H1 (cell line): Measurements from ENCODE around the gene EXO1. TPM values are rescaled to one million over a fixed set of nuclear protein-coding genes. Genes with fewer than 3 reads are reported as not detected.

Experiments used
- CTCF ChIA-PET: fragments of 300-600 bp; sonication (Branson Sonifier 250); formaldehyde crosslinking; loops from one replicate; lab custom pipeline; 2021; ENCODE audit not compliant: partially characterized antibody; lab: Charles Lee
- POLR2A ChIA-PET: fragments of 300-600 bp; sonication (Branson Sonifier 250); formaldehyde crosslinking; loops from one replicate; lab custom pipeline; 2021; ENCODE audit warnings: inconsistent platforms; ENCODE audit not compliant: partially characterized antibody; lab: Charles Lee
- DNase-seq, 2 experiments: peaks; one replicate each; pipeline versions ENCODE4 v3.0.0 to v3.0.0-alpha.2; 2010 to 2022; ENCODE audit warnings: low spot score in 2 of 2, low read depth in 1 of 2, mixed read lengths in 1 of 2
- FAIRE-seq: peaks from 2 replicates; lab custom pipeline; 2011; peaks lifted over from hg19 to GRCh38; lab: Jason Lieb, UNC
- H2AFZ ChIP-seq: 2 replicates; pipeline ENCODE4 v1.8.1; 2012; ENCODE audit warnings: low read length, inconsistent platforms
- H2AK5ac ChIP-seq: 2 replicates; pipeline ENCODE4 v1.6.1; 2013; ENCODE audit warnings: low read depth, low read length
- H2BK120ac ChIP-seq: replicated peaks from 2 replicates; pipeline ENCODE3; 2013; ENCODE audit warnings: low read depth, low read length, inconsistent platforms
- H2BK12ac ChIP-seq: 2 replicates; pipeline ENCODE4 v1.6.1; 2013; ENCODE audit warnings: low read depth, low read length
- H2BK15ac ChIP-seq: 2 replicates; pipeline ENCODE4 v1.6.1; 2013; ENCODE audit warnings: low read length
- H2BK20ac ChIP-seq: 2 replicates; pipeline ENCODE4 v1.6.1; 2013; ENCODE audit warnings: low read length
- H2BK5ac ChIP-seq: 2 replicates; pipeline ENCODE4 v1.6.1; 2013; ENCODE audit warnings: low read depth, low read length
- H3K14ac ChIP-seq: 2 replicates; pipeline ENCODE4 v1.6.1; 2013; ENCODE audit warnings: inconsistent platforms; ENCODE audit not compliant: insufficient read length
- H3K18ac ChIP-seq: 2 replicates; pipeline ENCODE4 v1.6.1; 2013; ENCODE audit warnings: low read length; ENCODE audit errors: extremely low read depth
- H3K23ac ChIP-seq: 2 replicates; pipeline ENCODE4 v1.6.1; 2013; ENCODE audit warnings: inconsistent platforms; ENCODE audit not compliant: insufficient read length
- H3K23me2 ChIP-seq: 2 replicates; pipeline ENCODE4 v1.6.1; 2013; ENCODE audit warnings: low read depth, low read length
- H3K27ac ChIP-seq: 2 replicates; pipeline ENCODE4 v1.6.1; 2011; ENCODE audit warnings: low read depth, low read length, inconsistent platforms
- H3K27me3 ChIP-seq, 4 experiments: replicated peaks in 1 of 4; 1 replicate in 1 of 4; 2 replicates in 3 of 4; pipeline versions ENCODE4 v1.6.1 to v1.8.1; 2011 to 2013; ENCODE audit warnings: low read length in 3 of 4, mild to moderate bottlenecking in 3 of 4, inconsistent platforms in 2 of 4, mixed read lengths in 2 of 4, moderate library complexity in 1 of 4; ENCODE audit not compliant: control insufficient read depth in 3 of 4, insufficient read depth in 3 of 4; ENCODE audit errors: extremely low read depth in 1 of 4
- H3K36me3 ChIP-seq, 4 experiments: 2 replicates each; pipeline versions ENCODE4 v1.6.1 to v1.8.1; 2011 to 2013; ENCODE audit warnings: mild to moderate bottlenecking in 4 of 4, low read length in 3 of 4, moderate library complexity in 2 of 4, control low read depth in 1 of 4, inconsistent platforms in 1 of 4; ENCODE audit not compliant: insufficient read depth in 4 of 4, control insufficient read depth in 2 of 4
- H3K4ac ChIP-seq: replicated peaks from 2 replicates; pipeline ENCODE3; 2013; ENCODE audit warnings: low read length, low read depth, mixed read lengths, inconsistent platforms; ENCODE audit not compliant: insufficient read length
- H3K4me1 ChIP-seq, 4 experiments: replicated peaks in 1 of 4; 1 replicate in 1 of 4; 2 replicates in 3 of 4; pipeline versions ENCODE4 v1.6.1 to v1.8.1; 2011 to 2013; ENCODE audit warnings: low read length in 3 of 4, inconsistent platforms in 2 of 4, mixed read lengths in 1 of 4; ENCODE audit not compliant: insufficient read depth in 4 of 4, control insufficient read depth in 3 of 4
- H3K4me2 ChIP-seq, 2 experiments: 2 replicates each; pipeline versions ENCODE4 v1.6.1 to v1.8.1; 2011 to 2013; ENCODE audit warnings: low read depth in 2 of 2, low read length in 2 of 2, control low read depth in 1 of 2, inconsistent platforms in 1 of 2, mild to moderate bottlenecking in 1 of 2; ENCODE audit not compliant: insufficient read depth in 1 of 2
- H3K4me3 ChIP-seq, 4 experiments: fragments of 200-600, 300-600 bp in 1 of 4; sonication (generic), shearing (Covaris generic), sonication (Bioruptor Twin) in 1 of 4; 2 replicates each; pipeline versions ENCODE4 v1.5.1 to v1.8.1; 2011 to 2016; ENCODE audit warnings: low read length in 4 of 4, low read depth in 3 of 4, control low read depth in 2 of 4, inconsistent platforms in 2 of 4, mild to moderate bottlenecking in 2 of 4, mixed read lengths in 1 of 4, moderate library complexity in 1 of 4; ENCODE audit not compliant: insufficient read depth in 2 of 4; ENCODE audit errors: extremely low read depth in 1 of 4
- H3K56ac ChIP-seq: replicated peaks from 2 replicates; pipeline ENCODE3; 2013; ENCODE audit warnings: low read depth, mild to moderate bottlenecking, mixed read lengths, low read length, inconsistent platforms; ENCODE audit not compliant: insufficient read length
- H3K79me1 ChIP-seq: 2 replicates; pipeline ENCODE4 v1.6.1; 2013; ENCODE audit warnings: low read depth, low read length, control low read depth
- H3K79me2 ChIP-seq, 2 experiments: 2 replicates each; pipeline versions ENCODE4 v1.6.1 to v1.8.1; 2012 to 2013; ENCODE audit warnings: low read length in 2 of 2, mild to moderate bottlenecking in 2 of 2, inconsistent platforms in 1 of 2; ENCODE audit not compliant: insufficient read depth in 2 of 2, control insufficient read depth in 1 of 2
- H3K9ac ChIP-seq, 4 experiments: replicated peaks in 1 of 4; 1 replicate in 1 of 4; 2 replicates in 3 of 4; pipeline versions ENCODE4 v1.6.1 to v1.8.1; 2011 to 2013; ENCODE audit warnings: low read depth in 3 of 4, low read length in 3 of 4, control low read depth in 2 of 4, mild to moderate bottlenecking in 2 of 4, moderate library complexity in 2 of 4, inconsistent platforms in 1 of 4; ENCODE audit errors: extremely low read depth in 1 of 4
- H3K9me3 ChIP-seq, 2 experiments: 2 replicates each; pipeline versions ENCODE4 v1.6.1 to v1.8.1; 2012 to 2013; ENCODE audit warnings: mild to moderate bottlenecking in 2 of 2, moderate library complexity in 2 of 2, control low read depth in 1 of 2, inconsistent platforms in 1 of 2, low read depth in 1 of 2, low read length in 1 of 2, mixed read lengths in 1 of 2; ENCODE audit not compliant: insufficient read depth in 2 of 2
- H4K20me1 ChIP-seq, 2 experiments: replicated peaks in 1 of 2; 2 replicates each; pipeline versions ENCODE3 to v1.8.1; 2011 to 2013; ENCODE audit warnings: inconsistent platforms in 2 of 2, low read length in 2 of 2, mild to moderate bottlenecking in 1 of 2; ENCODE audit not compliant: insufficient read depth in 2 of 2, control insufficient read depth in 1 of 2
- H4K5ac ChIP-seq: 2 replicates; pipeline ENCODE4 v1.6.1; 2013; ENCODE audit warnings: low read length, low read depth, mixed read lengths, inconsistent platforms; ENCODE audit not compliant: insufficient read length
- H4K8ac ChIP-seq: 2 replicates; pipeline ENCODE4 v1.8.0; 2013; ENCODE audit warnings: mild to moderate bottlenecking, moderate library complexity, low read length, inconsistent platforms; ENCODE audit not compliant: insufficient read depth; ENCODE audit errors: extremely low read depth
- H4K91ac ChIP-seq: replicated peaks from 2 replicates; pipeline ENCODE3; 2013; ENCODE audit warnings: low read length, mixed read lengths, inconsistent platforms; ENCODE audit not compliant: insufficient read length
- CBX5 ChIP-seq: fragments of 300-800, 300-1000 bp; sonication (generic); IDR thresholded peaks from 2 replicates; pipeline ENCODE4 v1.7.1; 2016; ENCODE audit warnings: antibody characterized with exemption, low read length, low read depth
- KDM1A ChIP-seq: fragments of 200-600, 300-600 bp; sonication (generic); IDR thresholded peaks from 2 replicates; pipeline ENCODE4 v1.7.1; 2016; ENCODE audit warnings: mild to moderate bottlenecking, low read length, borderline replicate concordance
- KDM4A ChIP-seq: IDR thresholded peaks from one replicate; pipeline ENCODE4 v1.7.1; 2012; ENCODE audit warnings: low read depth, mild to moderate bottlenecking, moderate library complexity, low read length, inconsistent platforms; ENCODE audit not compliant: severe bottlenecking
- KDM5A ChIP-seq: fragments of 200-600 bp; IDR thresholded peaks from 2 replicates; pipeline ENCODE4 v1.7.1; 2012; ENCODE audit warnings: mild to moderate bottlenecking, low read length, inconsistent platforms, mixed read lengths
- POLR2A ChIP-seq, 2 experiments: IDR thresholded peaks; 1 replicate in 1 of 2; 2 replicates in 1 of 2; pipeline ENCODE4 v1.6.1; 2011; ENCODE audit warnings: low read depth in 2 of 2, low read length in 2 of 2, mild to moderate bottlenecking in 2 of 2; ENCODE audit errors: control extremely low read depth in 1 of 2
- POU5F1 ChIP-seq: IDR thresholded peaks from 2 replicates; pipeline ENCODE4 v1.6.1; 2011; ENCODE audit warnings: low read depth, mild to moderate bottlenecking, low read length, moderate library complexity
- RFX5 ChIP-seq: IDR thresholded peaks from 2 replicates; pipeline ENCODE4 v1.6.1; 2011; ENCODE audit warnings: low read depth, low read length, improper control_type of control experiment, borderline replicate concordance
- SIX5 ChIP-seq: IDR thresholded peaks from 2 replicates; pipeline ENCODE4 v1.6.1; 2011; ENCODE audit warnings: mild to moderate bottlenecking, low read depth, low read length
- SP2 ChIP-seq: IDR thresholded peaks from 2 replicates; pipeline ENCODE4 v1.6.1; 2012; ENCODE audit warnings: mild to moderate bottlenecking, low read length, inconsistent platforms
- TEAD4 ChIP-seq: IDR thresholded peaks from 2 replicates; pipeline ENCODE4 v1.6.1; 2012; ENCODE audit warnings: low read depth, low read length, inconsistent platforms, mixed read lengths
- polyA plus RNA-seq, 7 experiments: library from polyadenylated mRNA; depleted of rRNA in 3 of 7; stranded (reverse) in 5 of 7; unstranded in 2 of 7; fragments of >200 nt in 5 of 7; fragments of 200-250 nt in 2 of 7; gene quantifications; 1 replicate in 5 of 7; 2 replicates in 1 of 7; 4 replicates in 1 of 7; pipeline versions ENCODE4 v1.2.1 to v1.2.3, GENCODE V29; 2011 to 2013; ENCODE audit warnings: missing spikeins in 2 of 7, mixed read lengths in 2 of 7
- total RNA-seq: library from RNA; stranded (reverse); fragmentation: NEBNext Ultra II Directional; extraction: Animal tissue kit (Norgen Biotek cat#: 25700); gene quantifications from 2 replicates; pipeline ENCODE4 v1.2.1, GENCODE V29; 2021

EXO1 gene
- total and polyA plus RNA-seq, 2 of the 8 experiments (the other 6 are each of a cell fraction or from before 2014, with no cell fraction given): 9.2 to 43.0 TPM

DNA sequence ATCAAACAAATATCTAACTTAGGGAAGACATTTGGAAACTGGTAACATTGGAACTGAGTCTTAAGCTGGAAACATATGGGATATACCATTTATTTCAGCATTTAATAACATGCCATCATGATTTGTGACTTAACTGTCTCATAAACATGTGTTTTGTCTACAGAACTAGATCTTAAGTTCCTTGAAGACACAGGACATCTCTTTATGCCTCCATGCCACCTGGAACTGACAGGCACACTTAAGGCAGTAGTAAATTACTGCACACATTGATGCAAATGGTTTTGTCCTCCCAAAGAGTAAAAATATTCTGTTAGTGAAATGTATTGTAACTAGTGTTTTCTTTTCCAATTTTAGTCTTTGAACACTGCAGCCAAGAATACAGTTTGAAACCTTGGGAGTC lies 1.6 kb upstream of the EXO1 start:
- Histone ChIP-seq H2BK15ac (no peak overlapping the region), H3K23me2 (peaks cover 5% of the 10 kb centered on the region)

More for the DNA sequence above, 1.6 kb upstream of the EXO1 start:
- no peak overlapping the region for H3K4ac ChIP-seq
- H3K27ac ChIP-seq: no peak overlapping the region
- H4K8ac ChIP-seq: no peak overlapping the region
- no peak overlapping the region for H2BK12ac ChIP-seq
- TF ChIP-seq KDM4A (no peak), RFX5 (no peak), POLR2A (IDR thresholded peaks at IDR 0.05; ENCODE audit: control extremely low read depth in 1 of 2, low read depth in 2 of 2, low read length in 2 of 2) (no peak), SIX5 (no peak), CBX5 (no peak), KDM1A (no peak), POU5F1 (no peak), KDM5A (no peak), TEAD4 (no peak), SP2 (no peak)
- ChIA-PET CTCF (interaction anchor here (1.2 to 1.5 kb wide), 2 partner anchors 235 to 241 kb away, joined by 5 to 6 read pairs; no protein-coding TSS in a partner anchor), POLR2A (interaction anchor here (1.3 kb wide), 1 partner anchor 252 kb away, joined by 4 read pairs; no protein-coding TSS in a partner anchor)
- H2BK5ac ChIP-seq: no peak overlapping the region
- H3K79me2 ChIP-seq: peaks cover 5 to 17% of the 10 kb centered on the region in 2 experiments; a peak in 3 of 4 replicates
- H4K5ac ChIP-seq: no peak overlapping the region
- no peaks in the 10 kb centered on the region for H3K9me3 ChIP-seq
- peaks cover 5% of the 10 kb centered on the region; the same call in 1 of the 2 replicates for H3K79me1 ChIP-seq
- H3K23ac ChIP-seq: no peak overlapping the region
- H3K18ac ChIP-seq: no peak overlapping the region
- no peak overlapping the region for H4K91ac ChIP-seq
- no peak overlapping the region for H3K4me3 ChIP-seq
- no peak overlapping the region for H3K9ac ChIP-seq
- no peak overlapping the region for H2AFZ ChIP-seq
- no peak overlapping the region for H2AK5ac ChIP-seq
- H3K4me1 ChIP-seq: peaks cover 0 to 6% (median under 1%) of the 10 kb centered on the region in 4 experiments; a peak in 2 of 7 replicates
- DNase-seq: no peak
- H3K27me3 ChIP-seq: no peaks in the 10 kb centered on the region
- H4K20me1 ChIP-seq: no peaks in the 10 kb centered on the region
- no peak for FAIRE-seq
- H2BK120ac ChIP-seq: no peak overlapping the region
- no peak overlapping the region for H2BK20ac ChIP-seq
- H3K4me2 ChIP-seq: no peak overlapping the region
- H3K36me3 ChIP-seq: peaks cover 0 to 19% (median 7%) of the 10 kb centered on the region in 4 experiments; a peak in 5 of 8 replicates
- no peak overlapping the region for H3K14ac ChIP-seq
- no peak overlapping the region for H3K56ac ChIP-seq
